ENCODE data around the gene WNK4. TPM values are rescaled to one million over a fixed set of nuclear protein-coding genes. Genes with fewer than 3 reads are reported as not detected.

Gene WNK4
- total RNA-seq, 1 experiment from 2014 or later, result 1.5 TPM

- TF ChIP-seq, protein P1, sequence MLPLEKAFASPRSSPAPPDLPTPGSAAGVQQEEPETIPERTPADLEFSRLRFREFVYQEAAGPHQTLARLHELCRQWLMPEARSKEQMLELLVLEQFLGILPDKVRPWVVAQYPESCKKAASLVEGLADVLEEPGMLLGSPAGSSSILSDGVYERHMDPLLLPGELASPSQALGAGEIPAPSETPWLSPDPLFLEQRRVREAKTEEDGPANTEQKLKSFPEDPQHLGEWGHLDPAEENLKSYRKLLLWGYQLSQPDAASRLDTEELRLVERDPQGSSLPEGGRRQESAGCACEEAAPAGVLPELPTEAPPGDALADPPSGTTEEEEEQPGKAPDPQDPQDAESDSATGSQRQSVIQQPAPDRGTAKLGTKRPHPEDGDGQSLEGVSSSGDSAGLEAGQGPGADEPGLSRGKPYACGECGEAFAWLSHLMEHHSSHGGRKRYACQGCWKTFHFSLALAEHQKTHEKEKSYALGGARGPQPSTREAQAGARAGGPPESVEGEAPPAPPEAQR (CRISPR knock-in tag; IDR thresholded peaks at IDR 0.05), result no peak
- TF ChIP-seq E2F4 (CRISPR knock-in tag; IDR thresholded peaks at IDR 0.05; ENCODE audit: borderline replicate concordance, low read depth) (no peak), NFYB (CRISPR knock-in tag; conservative IDR thresholded peaks at IDR 0.05; ENCODE audit: low read depth) (no peak), ZNF121 (CRISPR knock-in tag; IDR thresholded peaks at IDR 0.05) (no peak), ZNF671 (CRISPR knock-in tag; IDR thresholded peaks at IDR 0.05) (no peak), ZNF396 (CRISPR knock-in tag; IDR thresholded peaks at IDR 0.05; ENCODE audit: borderline replicate concordance) (no peak), ARID4B (CRISPR knock-in tag; IDR thresholded peaks at IDR 0.05; ENCODE audit: borderline replicate concordance) (peak; percentile 85; the same call in 1 of the 2 replicates), GTF2I (CRISPR knock-in tag; conservative IDR thresholded peaks at IDR 0.05) (no peak), AFF4 (CRISPR knock-in tag; IDR thresholded peaks at IDR 0.05; ENCODE audit: borderline replicate concordance) (peak; percentile 40; the same call in 1 of the 2 replicates), ZNF263 (CRISPR knock-in tag; IDR thresholded peaks at IDR 0.05; ENCODE audit: low read depth) (peak; percentile 53; the same call in 1 of the 2 replicates), CDX4 (CRISPR knock-in tag; IDR thresholded peaks at IDR 0.05; ENCODE audit: borderline replicate concordance) (no peak), SOX15 (CRISPR knock-in tag; IDR thresholded peaks at IDR 0.05) (no peak), CBFB (CRISPR knock-in tag; IDR thresholded peaks at IDR 0.05; ENCODE audit: low read depth) (0 out of 2 replicates have a peak, but pooled peaks have one; percentile 37), CREM (CRISPR knock-in tag; IDR thresholded peaks at IDR 0.05) (0 out of 2 replicates have a peak, but pooled peaks have one; percentile 60), SP1 (CRISPR knock-in tag; conservative IDR thresholded peaks at IDR 0.05) (peak; percentile 84), TP53 (CRISPR knock-in tag; IDR thresholded peaks at IDR 0.05) (no peak), ZNF423 (CRISPR knock-in tag; IDR thresholded peaks at IDR 0.05) (no peak), FOXK1 (CRISPR knock-in tag; IDR thresholded peaks at IDR 0.05) (peak; percentile 97)
- TF ChIP-seq, protein P2, sequence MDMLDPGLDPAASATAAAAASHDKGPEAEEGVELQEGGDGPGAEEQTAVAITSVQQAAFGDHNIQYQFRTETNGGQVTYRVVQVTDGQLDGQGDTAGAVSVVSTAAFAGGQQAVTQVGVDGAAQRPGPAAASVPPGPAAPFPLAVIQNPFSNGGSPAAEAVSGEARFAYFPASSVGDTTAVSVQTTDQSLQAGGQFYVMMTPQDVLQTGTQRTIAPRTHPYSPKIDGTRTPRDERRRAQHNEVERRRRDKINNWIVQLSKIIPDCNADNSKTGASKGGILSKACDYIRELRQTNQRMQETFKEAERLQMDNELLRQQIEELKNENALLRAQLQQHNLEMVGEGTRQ (CRISPR knock-in tag; IDR thresholded peaks at IDR 0.05), result no peak
- TF ChIP-seq, protein P3, sequence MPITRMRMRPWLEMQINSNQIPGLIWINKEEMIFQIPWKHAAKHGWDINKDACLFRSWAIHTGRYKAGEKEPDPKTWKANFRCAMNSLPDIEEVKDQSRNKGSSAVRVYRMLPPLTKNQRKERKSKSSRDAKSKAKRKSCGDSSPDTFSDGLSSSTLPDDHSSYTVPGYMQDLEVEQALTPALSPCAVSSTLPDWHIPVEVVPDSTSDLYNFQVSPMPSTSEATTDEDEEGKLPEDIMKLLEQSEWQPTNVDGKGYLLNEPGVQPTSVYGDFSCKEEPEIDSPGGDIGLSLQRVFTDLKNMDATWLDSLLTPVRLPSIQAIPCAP (CRISPR knock-in tag; IDR thresholded peaks at IDR 0.05), result peak; percentile 90; the same call in 1 of the 2 replicates
- TF ChIP-seq, protein P4, sequence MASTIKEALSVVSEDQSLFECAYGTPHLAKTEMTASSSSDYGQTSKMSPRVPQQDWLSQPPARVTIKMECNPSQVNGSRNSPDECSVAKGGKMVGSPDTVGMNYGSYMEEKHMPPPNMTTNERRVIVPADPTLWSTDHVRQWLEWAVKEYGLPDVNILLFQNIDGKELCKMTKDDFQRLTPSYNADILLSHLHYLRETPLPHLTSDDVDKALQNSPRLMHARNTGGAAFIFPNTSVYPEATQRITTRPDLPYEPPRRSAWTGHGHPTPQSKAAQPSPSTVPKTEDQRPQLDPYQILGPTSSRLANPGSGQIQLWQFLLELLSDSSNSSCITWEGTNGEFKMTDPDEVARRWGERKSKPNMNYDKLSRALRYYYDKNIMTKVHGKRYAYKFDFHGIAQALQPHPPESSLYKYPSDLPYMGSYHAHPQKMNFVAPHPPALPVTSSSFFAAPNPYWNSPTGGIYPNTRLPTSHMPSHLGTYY (CRISPR knock-in tag; IDR thresholded peaks at IDR 0.05), result no peak
- TF ChIP-seq, protein P5, sequence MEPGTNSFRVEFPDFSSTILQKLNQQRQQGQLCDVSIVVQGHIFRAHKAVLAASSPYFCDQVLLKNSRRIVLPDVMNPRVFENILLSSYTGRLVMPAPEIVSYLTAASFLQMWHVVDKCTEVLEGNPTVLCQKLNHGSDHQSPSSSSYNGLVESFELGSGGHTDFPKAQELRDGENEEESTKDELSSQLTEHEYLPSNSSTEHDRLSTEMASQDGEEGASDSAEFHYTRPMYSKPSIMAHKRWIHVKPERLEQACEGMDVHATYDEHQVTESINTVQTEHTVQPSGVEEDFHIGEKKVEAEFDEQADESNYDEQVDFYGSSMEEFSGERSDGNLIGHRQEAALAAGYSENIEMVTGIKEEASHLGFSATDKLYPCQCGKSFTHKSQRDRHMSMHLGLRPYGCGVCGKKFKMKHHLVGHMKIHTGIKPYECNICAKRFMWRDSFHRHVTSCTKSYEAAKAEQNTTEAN (CRISPR knock-in tag; IDR thresholded peaks at IDR 0.05), result peak; percentile 92; the same call in 1 of the 2 replicates
Observed at GRCh38 chr17:42744806-42745617, 35.4 kb upstream of the WNK4 start, which contains the start of gene EZH1 (continued).
